Fibroblast of mammary gland (primary cell): ENCODE results near the gene SMOC1.

Experiments
- DNase-seq: peaks from one replicate; pipeline ENCODE4 v3.0.0-alpha.2; 2010; ENCODE audit warnings: low read depth
- H3K4me3 ChIP-seq: 2 replicates; pipeline ENCODE4 v1.5.1; 2011; ENCODE audit warnings: low read depth, mild to moderate bottlenecking, low read length, moderate library complexity; ENCODE audit not compliant: control insufficient read depth
- CTCF ChIP-seq: conservative IDR thresholded peaks from 2 replicates; pipeline ENCODE4 v1.5.1; 2011; ENCODE audit warnings: low read depth, low read length, inconsistent platforms; ENCODE audit not compliant: control insufficient read depth, insufficient read depth

The SMOC1 gene

GRCh38 chr14:69964841-69965240 lies 85.6 kb downstream of the SMOC1 start:
- DNase-seq, result no peak
- no peak overlapping the region for H3K4me3 ChIP-seq

GRCh38 chr14:69968132-69968531 lies 88.9 kb downstream of the SMOC1 start:
- TF ChIP-seq CTCF, result no peak
- H3K4me3 ChIP-seq, result no peak overlapping the region
- DNase-seq, result no peak

More at GRCh38 chr14:69964841-69965240, 85.6 kb downstream of the SMOC1 start:
- TF ChIP-seq CTCF, result no peak

- H3K4me3 ChIP-seq, result no peak overlapping the region
- no peak for DNase-seq
- no peak for TF ChIP-seq CTCF
These were observed 89.5 kb downstream of the SMOC1 start for GRCh38 chr14:69968681-69969080.

- H3K4me3 ChIP-seq, result no peak overlapping the region
- DNase-seq, result no peak
- no peak for TF ChIP-seq CTCF
These were observed 93.5 kb downstream of the SMOC1 start for GRCh38 chr14:69972755-69973154.

- DNase-seq, result no peak
- TF ChIP-seq CTCF, result no peak
- H3K4me3 ChIP-seq, result no peak overlapping the region
These were observed 94.6 kb downstream of the SMOC1 start for GRCh38 chr14:69973846-69974245.

- TF ChIP-seq CTCF, result no peak
- DNase-seq, result no peak
- H3K4me3 ChIP-seq, result no peak overlapping the region
These were observed 100.7 kb downstream of the SMOC1 start for GRCh38 chr14:69979882-69980281.

- no peak for TF ChIP-seq CTCF
- no peak overlapping the region for H3K4me3 ChIP-seq
- DNase-seq, result no peak
These were observed 101.5 kb downstream of the SMOC1 start for GRCh38 chr14:69980457-69981425.
